GM19043 (cell line): Measurements from ENCODE around the gene TSR3.
"Not testable (repeated sequence)": the region's sequence is repeated elsewhere in the genome, so short reads cannot be mapped to it uniquely, and the experiment has no call there.

Source experiments
- ATAC-seq: cut with Tn5 transposase; IDR thresholded peaks from one replicate; pipeline ENCODE4 v1.9.1; 2021; ENCODE audit warnings: low read depth; ENCODE audit not compliant: unreplicated experiment

TSR3 gene

GRCh38 chr16:1340730-1341494 is 10.8 kb downstream of the TSR3 start:
- no peak for ATAC-seq

- no peak for ATAC-seq
These were observed 12.6 kb downstream of the TSR3 start for GRCh38 chr16:1338855-1339675.

- ATAC-seq = no peak
These were observed 13.5 kb downstream of the TSR3 start for GRCh38 chr16:1338119-1338730.

- no peak for ATAC-seq
These were observed 14.2 kb downstream of the TSR3 start for GRCh38 chr16:1337486-1337885.

- ATAC-seq = no peak
These were observed 15.1 kb downstream of the TSR3 start for GRCh38 chr16:1336619-1337018.

- no peak for ATAC-seq
These were observed 15.7 kb downstream of the TSR3 start for GRCh38 chr16:1335996-1336395.

GRCh38 chr16:1335211-1335971 is 16.3 kb downstream of the TSR3 start:
- no peak for ATAC-seq

GRCh38 chr16:1334739-1335138 is 16.9 kb downstream of the TSR3 start:
- no peak for ATAC-seq

- no peak for ATAC-seq
These were observed 17.6 kb downstream of the TSR3 start for GRCh38 chr16:1333854-1334700.

GRCh38 chr16:1333149-1333812 is 18.4 kb downstream of the TSR3 start, which contains the start of gene BAIAP3:
Gene BAIAP3, plus strand, starts transcription at chr16:1333645. Its CDS starts 4,905 bp downstream, at chr16:1338550.
- no peak for ATAC-seq

- ATAC-seq = no peak
These were observed 19.0 kb downstream of the TSR3 start for GRCh38 chr16:1332618-1333148.

GRCh38 chr16:1331712-1332617 is 19.7 kb downstream of the TSR3 start:
- ATAC-seq = no peak

GRCh38 chr16:1330931-1331711 is 20.6 kb downstream of the TSR3 start:
- no peak for ATAC-seq

GRCh38 chr16:1330260-1330914 is 21.3 kb downstream of the TSR3 start:
- ATAC-seq = no peak

- not testable (repeated sequence) for ATAC-seq
These were observed 22.7 kb downstream of the TSR3 start for GRCh38 chr16:1328961-1329360.

- not testable (repeated sequence) for ATAC-seq
These were observed 23.5 kb downstream of the TSR3 start for GRCh38 chr16:1328136-1328535.

- no peak for ATAC-seq
These were observed 24.1 kb downstream of the TSR3 start for GRCh38 chr16:1327619-1327947.
